Activated naive CD8-positive, alpha-beta T cell treated with anti-CD3 and anti-CD28 coated beads for 36 hours (primary cell): ENCODE measurements around the gene ZNF527. TPM values are rescaled to one million over a fixed set of nuclear protein-coding genes. Genes with fewer than 3 reads are reported as not detected.
"Not testable (repeated sequence)": the region's sequence is repeated elsewhere in the genome, so short reads cannot be mapped to it uniquely, and the experiment has no call there.

Experiments used
- DNase-seq: peaks from one replicate; pipeline ENCODE4 v3.0.0; 2021
- H3K27ac Mint-ChIP-seq: one replicate; pipeline ENCODE4 v1.8.0; 2022; ENCODE audit warnings: mild to moderate bottlenecking, moderate library complexity, mixed read lengths
- H3K27me3 Mint-ChIP-seq: one replicate; pipeline ENCODE4 v1.8.0; 2022; ENCODE audit warnings: mild to moderate bottlenecking, mixed read lengths
- H3K36me3 Mint-ChIP-seq: one replicate; pipeline ENCODE4 v1.8.0; 2021; ENCODE audit warnings: mild to moderate bottlenecking, mixed read lengths
- H3K4me1 Mint-ChIP-seq: one replicate; pipeline ENCODE4 v1.8.0; 2021; ENCODE audit warnings: mixed read lengths
- H3K4me3 Mint-ChIP-seq: one replicate; pipeline ENCODE4 v1.8.0; 2022; ENCODE audit warnings: mild to moderate bottlenecking, moderate library complexity, mixed read lengths
- H3K9me3 Mint-ChIP-seq: one replicate; pipeline ENCODE4 v1.8.0; 2022; ENCODE audit warnings: mixed read lengths
- total RNA-seq, 2 experiments: library from RNA; stranded (reverse); gene quantifications; one replicate each; pipeline ENCODE4 v1.2.3, GENCODE V29; 2021

Gene ZNF527
- 1 to 10 TPM; 5.2 to 6.6 TPM for total RNA-seq

GRCh38 chr19:37370880-37371661 lies at the start of gene ZNF527:
TSS of gene ZNF527 (plus strand) at chr19:37371099. CDS start at chr19:37374199, 3,100 bp downstream.
- Mint-ChIP-seq H3K27me3 (no peaks in the 10 kb centered on the region), H3K4me1 (peaks cover 8% of the 10 kb centered on the region)

GRCh38 chr19:37329686-37330085 lies 41.2 kb upstream of the ZNF527 start:
- Mint-ChIP-seq H3K27ac (no peak overlapping the region), H3K36me3 (peaks cover 55% of the 10 kb centered on the region), H3K27me3 (no peaks in the 10 kb centered on the region), H3K9me3 (peaks cover 1% of the 10 kb centered on the region), H3K4me1 (peaks cover 10% of the 10 kb centered on the region), H3K4me3 (no peak overlapping the region)
- no peak for DNase-seq

More at GRCh38 chr19:37370880-37371661, at the start of gene ZNF527:
- peak; percentile 96 for DNase-seq
- peak within 1 kb of the TSS; percentile 98 for H3K27ac Mint-ChIP-seq
- peaks cover 19% of the 10 kb centered on the region for H3K36me3 Mint-ChIP-seq
- H3K4me3 Mint-ChIP-seq, result peak within 1 kb of the TSS; percentile 100
- H3K9me3 Mint-ChIP-seq, result peaks cover 9% of the 10 kb centered on the region

- DNase-seq, result no peak
- Mint-ChIP-seq H3K4me1 (peaks cover 24% of the 10 kb centered on the region), H3K36me3 (peaks cover 67% of the 10 kb centered on the region), H3K4me3 (no peak overlapping the region), H3K9me3 (peaks cover 6% of the 10 kb centered on the region), H3K27me3 (no peaks in the 10 kb centered on the region), H3K27ac (no peak overlapping the region)
Observed at GRCh38 chr19:37332839-37333238, 38.1 kb upstream of the ZNF527 start.

- DNase-seq, result no peak
- H3K4me1 Mint-ChIP-seq, result peaks cover 27% of the 10 kb centered on the region
- peaks cover 69% of the 10 kb centered on the region for H3K36me3 Mint-ChIP-seq
- H3K27ac Mint-ChIP-seq, result no peak overlapping the region
- H3K9me3 Mint-ChIP-seq, result peaks cover 6% of the 10 kb centered on the region
- H3K4me3 Mint-ChIP-seq, result no peak overlapping the region
- H3K27me3 Mint-ChIP-seq, result no peaks in the 10 kb centered on the region
Observed at GRCh38 chr19:37333457-37333856, 37.4 kb upstream of the ZNF527 start.

- peaks cover 6% of the 10 kb centered on the region for H3K9me3 Mint-ChIP-seq
- peak overlapping the region; percentile 92 for H3K4me3 Mint-ChIP-seq
- H3K27ac Mint-ChIP-seq, result peak overlapping the region; percentile 88
- H3K4me1 Mint-ChIP-seq, result peaks cover 28% of the 10 kb centered on the region
- no peaks in the 10 kb centered on the region for H3K27me3 Mint-ChIP-seq
- DNase-seq, result peak; percentile 86
- H3K36me3 Mint-ChIP-seq, result peaks cover 65% of the 10 kb centered on the region
Observed at GRCh38 chr19:37334179-37335071, 36.5 kb upstream of the ZNF527 start.

GRCh38 chr19:37342753-37343152 lies 28.1 kb upstream of the ZNF527 start:
- Mint-ChIP-seq H3K9me3 (peaks cover 7% of the 10 kb centered on the region), H3K27me3 (no peaks in the 10 kb centered on the region), H3K36me3 (peaks cover 65% of the 10 kb centered on the region), H3K27ac (no peak overlapping the region), H3K4me3 (no peak overlapping the region), H3K4me1 (peaks cover 8% of the 10 kb centered on the region)
- DNase-seq, result no peak

GRCh38 chr19:37346091-37346490 lies 24.8 kb upstream of the ZNF527 start:
- Mint-ChIP-seq H3K27me3 (no peaks in the 10 kb centered on the region), H3K9me3 (peaks cover 3% of the 10 kb centered on the region), H3K36me3 (peaks cover 61% of the 10 kb centered on the region), H3K27ac (no peak overlapping the region), H3K4me3 (no peak overlapping the region), H3K4me1 (no peaks in the 10 kb centered on the region)
- DNase-seq, result no peak

- H3K4me1 Mint-ChIP-seq, result no peaks in the 10 kb centered on the region
- no peak for DNase-seq
- H3K4me3 Mint-ChIP-seq, result no peak overlapping the region
- no peaks in the 10 kb centered on the region for H3K27me3 Mint-ChIP-seq
- H3K27ac Mint-ChIP-seq, result no peak overlapping the region
- H3K9me3 Mint-ChIP-seq, result peaks cover 1% of the 10 kb centered on the region
- H3K36me3 Mint-ChIP-seq, result peaks cover 63% of the 10 kb centered on the region
Observed at GRCh38 chr19:37348060-37348459, 22.8 kb upstream of the ZNF527 start.

GRCh38 chr19:37353968-37354367 lies 16.9 kb upstream of the ZNF527 start:
- no peaks in the 10 kb centered on the region for H3K27me3 Mint-ChIP-seq
- peaks cover 24% of the 10 kb centered on the region for H3K9me3 Mint-ChIP-seq
- no peak overlapping the region for H3K4me3 Mint-ChIP-seq
- H3K27ac Mint-ChIP-seq, result no peak overlapping the region
- DNase-seq, result no peak
- H3K4me1 Mint-ChIP-seq, result peaks cover 2% of the 10 kb centered on the region
- peaks cover 82% of the 10 kb centered on the region for H3K36me3 Mint-ChIP-seq

GRCh38 chr19:37355901-37356300 lies 15.0 kb upstream of the ZNF527 start:
- H3K4me3 Mint-ChIP-seq, result no peak overlapping the region
- no peak for DNase-seq
- H3K36me3 Mint-ChIP-seq, result peaks cover 87% of the 10 kb centered on the region
- peaks cover 2% of the 10 kb centered on the region for H3K4me1 Mint-ChIP-seq
- peaks cover 32% of the 10 kb centered on the region for H3K9me3 Mint-ChIP-seq
- H3K27ac Mint-ChIP-seq, result no peak overlapping the region
- H3K27me3 Mint-ChIP-seq, result no peaks in the 10 kb centered on the region

GRCh38 chr19:37361994-37362393 lies 8.9 kb upstream of the ZNF527 start:
- H3K4me3 Mint-ChIP-seq, result no peak overlapping the region
- H3K36me3 Mint-ChIP-seq, result peaks cover 87% of the 10 kb centered on the region
- H3K9me3 Mint-ChIP-seq, result peaks cover 48% of the 10 kb centered on the region
- peaks cover under 1% of the 10 kb centered on the region for H3K4me1 Mint-ChIP-seq
- H3K27me3 Mint-ChIP-seq, result no peaks in the 10 kb centered on the region
- H3K27ac Mint-ChIP-seq, result no peak overlapping the region
- no peak for DNase-seq

- Mint-ChIP-seq H3K36me3 (peaks cover 80% of the 10 kb centered on the region), H3K27me3 (no peaks in the 10 kb centered on the region), H3K27ac (no peak overlapping the region), H3K4me3 (no peak overlapping the region), H3K4me1 (no peaks in the 10 kb centered on the region), H3K9me3 (peaks cover 42% of the 10 kb centered on the region)
- no peak for DNase-seq
Observed at GRCh38 chr19:37362733-37363132, 8.2 kb upstream of the ZNF527 start.

- H3K27me3 Mint-ChIP-seq, DNase-seq, H3K4me1 Mint-ChIP-seq: not testable (repeated sequence)
- H3K36me3 Mint-ChIP-seq, result peaks cover 23% of the 10 kb centered on the region
- peak overlapping the region; percentile 98 for H3K27ac Mint-ChIP-seq
- H3K4me3 Mint-ChIP-seq, result peak overlapping the region; percentile 100
- peaks cover 14% of the 10 kb centered on the region for H3K9me3 Mint-ChIP-seq
Observed at GRCh38 chr19:37370386-37370879, 466 bp upstream of the ZNF527 start.

GRCh38 chr19:37389234-37389633 lies 18.3 kb downstream of the ZNF527 start:
- Mint-ChIP-seq H3K36me3 (peaks cover 64% of the 10 kb centered on the region), H3K27ac (no peak overlapping the region), H3K9me3 (peaks cover 63% of the 10 kb centered on the region), H3K4me1 (no peaks in the 10 kb centered on the region), H3K4me3 (no peak overlapping the region), H3K27me3 (no peaks in the 10 kb centered on the region)
- DNase-seq, result no peak

- not testable (repeated sequence) for H3K27ac Mint-ChIP-seq, H3K27me3 Mint-ChIP-seq, H3K4me3 Mint-ChIP-seq, H3K4me1 Mint-ChIP-seq, DNase-seq
- Mint-ChIP-seq H3K9me3 (peaks cover 61% of the 10 kb centered on the region), H3K36me3 (peaks cover 46% of the 10 kb centered on the region)
Observed at GRCh38 chr19:37391399-37391798, 20.5 kb downstream of the ZNF527 start.
